GM12878 (cell line): ENCODE measurements around the gene RRP1B. TPM values are rescaled to one million over a fixed set of nuclear protein-coding genes. Genes with fewer than 3 reads are reported as not detected.

Experiments used
- ATAC-seq: fragments of 200-7000 bp; cut with Tn5 transposase; 3 replicates; pipeline ENCODE4 v1.9.1; 2020; ENCODE audit warnings: mild to moderate bottlenecking, moderate library complexity
- BruUV-seq: library from RNA; stranded (reverse); fragments of 400-500 nt; replicated peaks from 2 replicates; lab custom pipeline; 2021; lab: Mats Ljungman, UMichigan
- CTCF ChIA-PET: fragments of 300-600 bp; sonication (Branson Sonifier 250); formaldehyde crosslinking; extraction: SDS; loops from one replicate; lab custom pipeline; 2021; ENCODE audit warnings: inconsistent platforms; lab: Yijun Ruan, JAX
- POLR2A ChIA-PET: fragments of 350-600 bp; formaldehyde crosslinking; extraction: SDS; loops from one replicate; lab custom pipeline; 2021; ENCODE audit warnings: inconsistent platforms; lab: Charles Lee
- RAD21 ChIA-PET: fragments of 300-600 bp; sonication (Branson Sonifier 250); formaldehyde crosslinking; loops from one replicate; lab custom pipeline; 2023; ENCODE audit warnings: antibody characterized with exemption; ENCODE audit not compliant: unreplicated experiment; lab: Charles Lee
- SMC1A ChIA-PET: fragments of 300-600 bp; sonication (Branson Sonifier 250); formaldehyde crosslinking; loops from one replicate; lab custom pipeline; 2023; ENCODE audit not compliant: unreplicated experiment, uncharacterized antibody; lab: Charles Lee
- DNase-seq: peaks from one replicate; pipeline ENCODE4 v3.0.0-alpha.2; 2011; ENCODE audit warnings: low read depth, low spot score
- FAIRE-seq: peaks from 3 replicates; lab custom pipeline; 2011; peaks lifted over from hg19 to GRCh38; lab: Jason Lieb, UNC
- H2AFZ ChIP-seq: 2 replicates; pipeline ENCODE4 v1.6.0; 2011; ENCODE audit warnings: low read depth, low read length, control low read depth; ENCODE audit not compliant: control insufficient read depth
- H3K27ac ChIP-seq: 2 replicates; pipeline ENCODE4 v1.5.1; 2011; ENCODE audit warnings: control low read depth; ENCODE audit not compliant: control insufficient read depth, insufficient read depth
- H3K27me3 ChIP-seq, 2 experiments: replicated peaks in 1 of 2; 2 replicates each; pipeline versions ENCODE4 v1.6.0 to v1.6.1; 2011; ENCODE audit warnings: low read length in 1 of 2; ENCODE audit not compliant: control insufficient read depth in 2 of 2, insufficient read depth in 2 of 2
- H3K36me3 ChIP-seq, 2 experiments: 2 replicates each; pipeline ENCODE4 v1.5.1; 2011; ENCODE audit warnings: low read length in 1 of 2; ENCODE audit not compliant: control insufficient read depth in 2 of 2, insufficient read depth in 2 of 2
- H3K4me1 ChIP-seq: 2 replicates; pipeline ENCODE4 v1.6.1; 2011; ENCODE audit warnings: mild to moderate bottlenecking, low read length, moderate library complexity, mixed read lengths; ENCODE audit not compliant: control insufficient read depth, insufficient read depth
- H3K4me2 ChIP-seq: 2 replicates; pipeline ENCODE4 v1.6.0; 2011; ENCODE audit warnings: control low read depth; ENCODE audit not compliant: control insufficient read depth, insufficient read depth
- H3K4me3 ChIP-seq: fragments of 200-600 bp; sonication (generic); 2 replicates; pipeline ENCODE4 v1.5.1; 2016
- H3K79me2 ChIP-seq: 2 replicates; pipeline ENCODE4 v1.6.0; 2011; ENCODE audit warnings: low read length; ENCODE audit not compliant: control insufficient read depth, insufficient read depth
- H3K9ac ChIP-seq: 2 replicates; pipeline ENCODE4 v1.8.0; 2011; ENCODE audit warnings: low read length, control low read depth, mixed read lengths; ENCODE audit not compliant: control insufficient read depth, insufficient read depth
- H3K9me3 ChIP-seq: replicated peaks from 3 replicates; pipeline ENCODE4 v1.5.1; 2011; ENCODE audit warnings: mild to moderate bottlenecking, low read length; ENCODE audit not compliant: control insufficient read depth, insufficient read depth
- H4K20me1 ChIP-seq: 2 replicates; pipeline ENCODE4 v1.6.0; 2011; ENCODE audit not compliant: control insufficient read depth, insufficient read depth
- CBFB ChIP-seq: IDR thresholded peaks from 2 replicates; pipeline ENCODE4 v1.6.1; 2016; ENCODE audit warnings: antibody characterized with exemption, low read depth
- CBX5 ChIP-seq: sonication (generic); IDR thresholded peaks from 2 replicates; pipeline ENCODE4 v1.6.1; 2016; ENCODE audit warnings: low read depth, moderate library complexity, mild to moderate bottlenecking, inconsistent platforms
- CEBPZ ChIP-seq: fragments of 150-350 bp; IDR thresholded peaks from 2 replicates; pipeline ENCODE4 v1.6.1; 2016; ENCODE audit warnings: low read depth, low read length
- CHD2 ChIP-seq: IDR thresholded peaks from 2 replicates; pipeline ENCODE4 v1.6.1; 2011; ENCODE audit warnings: low read depth, low read length, improper control_type of control experiment, borderline replicate concordance
- HDAC6 ChIP-seq: fragments of 200-600 bp; sonication (generic); IDR thresholded peaks from one replicate; pipeline ENCODE4 v1.8.0; 2017; ENCODE audit warnings: antibody characterized with exemption; ENCODE audit not compliant: unreplicated experiment
- NR2F1 ChIP-seq: fragments of 450-650 bp; conservative IDR thresholded peaks from 2 replicates; pipeline ENCODE4 v1.6.1; 2017; ENCODE audit warnings: mild to moderate bottlenecking
- RUNX3 ChIP-seq: IDR thresholded peaks from 2 replicates; pipeline ENCODE4 v1.6.1; 2012; ENCODE audit warnings: low read length, inconsistent platforms
- ZNF384 ChIP-seq: IDR thresholded peaks from 2 replicates; pipeline ENCODE4 v1.6.1; 2012; ENCODE audit warnings: low read depth, mild to moderate bottlenecking, low read length, improper control_type of control experiment, borderline replicate concordance
- ZNF592 ChIP-seq: fragments of 450-650 bp; IDR thresholded peaks from 2 replicates; pipeline ENCODE4 v1.6.1; 2017; ENCODE audit warnings: mild to moderate bottlenecking, moderate library complexity
- WGBS: methylation state at CpG from one replicate; pipeline ENCODE4 v1.1.6; 2016; ENCODE audit warnings: low lambda C conversion rate; ENCODE audit not compliant: insufficient replicate concordance, insufficient coverage; ENCODE audit errors: missing lambda C conversion rate; 5-methylcytosine and 5-hydroxymethylcytosine counted together
- in situ Hi-C: fragments of 300-500 bp; cut with MboI; formaldehyde crosslinking; loops from 9 replicates; pipeline ENCODE4 v1.14.3; 2018; ENCODE audit warnings: mixed read lengths
- intact Hi-C: fragments of 100-400 bp; cut with micrococcal nuclease; formaldehyde crosslinking; loops from one replicate; pipeline ENCODE4 v1.14.2; 2022; ENCODE audit not compliant: unreplicated experiment
- polyA plus RNA-seq, 11 experiments: library from polyadenylated mRNA; depleted of rRNA in 4 of 11; unstranded in 6 of 11; stranded (reverse) in 5 of 11; fragments of >200 nt; fragmentation: Nextera tagmentation in 4 of 11; fragmentation: Illumina TruSeq in 1 of 11; extraction: Ambion mirVana in 4 of 11; extraction: Trizol in 1 of 11; gene quantifications; 1 replicate in 1 of 11; 2 replicates in 10 of 11; pipeline versions ENCODE4 v1.2.1 to v1.2.3, GENCODE V29; 2011 to 2016; ENCODE audit warnings: inconsistent platforms in 2 of 11, missing spikeins in 2 of 11, low read depth in 1 of 11
- total RNA-seq, 4 experiments: library from RNA; depleted of rRNA in 3 of 4; stranded (reverse); fragments of >200 nt in 3 of 4; fragmentation: Illumina TruSeq in 1 of 4; extraction: Trizol in 1 of 4; gene quantifications; 2 replicates each; pipeline versions ENCODE4 v1.2.1 to v1.2.3, GENCODE V29; 2013 to 2021
- TF ChIP-seq, protein P1 (sequence below): fragments of 450-650 bp; IDR thresholded peaks from 2 replicates; pipeline ENCODE4 v1.6.1; 2018; ENCODE audit warnings: borderline replicate concordance, mild to moderate bottlenecking; ENCODE audit not compliant: partially characterized antibody
- TF ChIP-seq, protein P2 (sequence below): fragments of 150-350 bp; IDR thresholded peaks from 2 replicates; pipeline ENCODE4 v1.6.1; 2014; ENCODE audit warnings: mild to moderate bottlenecking, low read depth, low read length

Gene RRP1B
- total and polyA plus RNA-seq, 10 of the 15 experiments (the other 5 are each of a cell fraction or from before 2014, with no cell fraction given) = 8.1 to 57.4 (median 38.1) TPM

- no peak overlapping the region for H3K4me3 ChIP-seq
- no peaks in the 10 kb centered on the region; a peak in 1 of 4 replicates for H3K27me3 ChIP-seq
- no peak overlapping the region for H3K27ac ChIP-seq
- ChIA-PET RAD21 (no interaction called here), POLR2A (no interaction called here), CTCF (interaction anchor here (0.9 kb wide), 1 partner anchor 19 kb away, joined by 4 read pairs; no protein-coding TSS in a partner anchor), SMC1A (no interaction called here)
- intact Hi-C loops = no loop called here
- no peaks in the 10 kb centered on the region for H3K4me1 ChIP-seq
- in situ Hi-C loops = no loop called here
- no peaks in the 10 kb centered on the region for H4K20me1 ChIP-seq
- H2AFZ ChIP-seq = no peak overlapping the region
- no peak overlapping the region for H3K9ac ChIP-seq
- DNase-seq (no peak), ATAC-seq (no peak), FAIRE-seq (no peak)
- no peak overlapping the region for H3K4me2 ChIP-seq
- 73% methylated on average over 13 of the region's 14 CpGs for WGBS
- H3K36me3 ChIP-seq = no peaks in the 10 kb centered on the region
- H3K79me2 ChIP-seq = no peaks in the 10 kb centered on the region
- H3K9me3 ChIP-seq = peaks cover 5% of the 10 kb centered on the region; the same call in 1 of the 3 replicates
- TF ChIP-seq, protein P1, sequence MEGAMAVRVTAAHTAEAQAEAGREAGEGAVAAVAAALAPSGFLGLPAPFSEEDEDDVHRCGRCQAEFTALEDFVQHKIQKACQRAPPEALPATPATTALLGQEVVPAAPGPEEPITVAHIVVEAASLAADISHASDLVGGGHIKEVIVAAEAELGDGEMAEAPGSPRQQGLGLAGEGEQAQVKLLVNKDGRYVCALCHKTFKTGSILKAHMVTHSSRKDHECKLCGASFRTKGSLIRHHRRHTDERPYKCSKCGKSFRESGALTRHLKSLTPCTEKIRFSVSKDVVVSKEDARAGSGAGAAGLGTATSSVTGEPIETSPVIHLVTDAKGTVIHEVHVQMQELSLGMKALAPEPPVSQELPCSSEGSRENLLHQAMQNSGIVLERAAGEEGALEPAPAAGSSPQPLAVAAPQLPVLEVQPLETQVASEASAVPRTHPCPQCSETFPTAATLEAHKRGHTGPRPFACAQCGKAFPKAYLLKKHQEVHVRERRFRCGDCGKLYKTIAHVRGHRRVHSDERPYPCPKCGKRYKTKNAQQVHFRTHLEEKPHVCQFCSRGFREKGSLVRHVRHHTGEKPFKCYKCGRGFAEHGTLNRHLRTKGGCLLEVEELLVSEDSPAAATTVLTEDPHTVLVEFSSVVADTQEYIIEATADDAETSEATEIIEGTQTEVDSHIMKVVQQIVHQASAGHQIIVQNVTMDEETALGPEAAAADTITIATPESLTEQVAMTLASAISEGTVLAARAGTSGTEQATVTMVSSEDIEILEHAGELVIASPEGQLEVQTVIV = no peak
- TF ChIP-seq RUNX3 (no peak), ZNF592 (no peak), CEBPZ (no peak), CBX5 (no peak), CHD2 (no peak), ZNF384 (no peak), NR2F1 (no peak), HDAC6 (no peak), CBFB (no peak)
- TF ChIP-seq, protein P2, sequence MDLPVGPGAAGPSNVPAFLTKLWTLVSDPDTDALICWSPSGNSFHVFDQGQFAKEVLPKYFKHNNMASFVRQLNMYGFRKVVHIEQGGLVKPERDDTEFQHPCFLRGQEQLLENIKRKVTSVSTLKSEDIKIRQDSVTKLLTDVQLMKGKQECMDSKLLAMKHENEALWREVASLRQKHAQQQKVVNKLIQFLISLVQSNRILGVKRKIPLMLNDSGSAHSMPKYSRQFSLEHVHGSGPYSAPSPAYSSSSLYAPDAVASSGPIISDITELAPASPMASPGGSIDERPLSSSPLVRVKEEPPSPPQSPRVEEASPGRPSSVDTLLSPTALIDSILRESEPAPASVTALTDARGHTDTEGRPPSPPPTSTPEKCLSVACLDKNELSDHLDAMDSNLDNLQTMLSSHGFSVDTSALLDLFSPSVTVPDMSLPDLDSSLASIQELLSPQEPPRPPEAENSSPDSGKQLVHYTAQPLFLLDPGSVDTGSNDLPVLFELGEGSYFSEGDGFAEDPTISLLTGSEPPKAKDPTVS = no peak
- BruUV-seq = no TSS peak
Measured at GRCh38 chr21:43631411-43632107, 27.8 kb upstream of the RRP1B start.
